GOT3 (cell line): Measurements from ENCODE around the gene INTS7.
A peak's percentile ranks its signal among the peaks of the same experiment; 100 is the strongest.

Source experiments
- DNase-seq: peaks from one replicate; lab custom pipeline; 2025; ENCODE audit warnings: mixed read lengths; lab: John Stamatoyannopoulos, UW

Gene INTS7

GRCh38 chr1:212035123-212035834 is at the start of gene INTS7, which contains the start of gene DTL:
TSS of gene INTS7 (minus strand) at chr1:212035557. CDS start at chr1:212035437, 120 bp downstream.
TSS of gene DTL (plus strand) at chr1:212035748. CDS start at chr1:212035891, 143 bp downstream.
- peak; percentile 97 for DNase-seq

- DNase-seq: no peak
Measured at GRCh38 chr1:212082765-212083406, 47.5 kb upstream of the INTS7 start.

GRCh38 chr1:212078826-212079225 is 43.5 kb upstream of the INTS7 start:
- DNase-seq: no peak

- DNase-seq: no peak
Measured at GRCh38 chr1:212077028-212077427, 41.7 kb upstream of the INTS7 start.

- DNase-seq: no peak
Measured at GRCh38 chr1:212074856-212075255, 39.5 kb upstream of the INTS7 start.

- no peak for DNase-seq
Measured at GRCh38 chr1:212074313-212074712, 39.0 kb upstream of the INTS7 start.

GRCh38 chr1:212073490-212073889 is 38.1 kb upstream of the INTS7 start:
- no peak for DNase-seq

- DNase-seq: no peak
Measured at GRCh38 chr1:212072047-212072446, 36.7 kb upstream of the INTS7 start.

GRCh38 chr1:212070720-212071302 is 35.5 kb upstream of the INTS7 start:
- no peak for DNase-seq

GRCh38 chr1:212067787-212068186 is 32.4 kb upstream of the INTS7 start:
- no peak for DNase-seq

GRCh38 chr1:212062832-212063438 is 27.6 kb upstream of the INTS7 start:
- no peak for DNase-seq

GRCh38 chr1:212060632-212061472 is 25.5 kb upstream of the INTS7 start:
- DNase-seq: no peak

- no peak for DNase-seq
Measured at GRCh38 chr1:212055333-212055732, 20.0 kb upstream of the INTS7 start.

- DNase-seq: no peak
Measured at GRCh38 chr1:212053993-212054392, 18.6 kb upstream of the INTS7 start.

- DNase-seq: no peak
Measured at GRCh38 chr1:212045981-212046380, 10.6 kb upstream of the INTS7 start.

GRCh38 chr1:212044851-212045250 is 9.5 kb upstream of the INTS7 start:
- DNase-seq: no peak

- DNase-seq: no peak
Measured at GRCh38 chr1:212042436-212042835, 7.1 kb upstream of the INTS7 start.

- DNase-seq: no peak
Measured at GRCh38 chr1:212040629-212041412, 5.5 kb upstream of the INTS7 start.

- DNase-seq: no peak
Measured at GRCh38 chr1:212039622-212040021, 4.3 kb upstream of the INTS7 start.

- no peak for DNase-seq
Measured at GRCh38 chr1:212037900-212038299, 2.5 kb upstream of the INTS7 start.
